Subcutaneous adipose tissue (tissue), 4 donors: ENCODE results near the gene TBPL2. TPM values are rescaled to one million over a fixed set of nuclear protein-coding genes. Genes with fewer than 3 reads are reported as not detected.

Source experiments
- total RNA-seq, 4 donors: library from RNA; depleted of rRNA; stranded (reverse); fragments of >200 nt; gene quantifications; one replicate each; pipeline ENCODE4 v1.1.0, GENCODE V29; 2016
- TF ChIP-seq, protein P1 (sequence below): fragments of 450-650 bp; IDR thresholded peaks from one replicate; pipeline ENCODE4 v1.5.1; 2016; ENCODE audit warnings: low read depth, mild to moderate bottlenecking, control low read depth, antibody characterized with exemption, moderate library complexity

TBPL2 gene
- total RNA-seq, 4 donors from 2014 or later, result not detected

DNA sequence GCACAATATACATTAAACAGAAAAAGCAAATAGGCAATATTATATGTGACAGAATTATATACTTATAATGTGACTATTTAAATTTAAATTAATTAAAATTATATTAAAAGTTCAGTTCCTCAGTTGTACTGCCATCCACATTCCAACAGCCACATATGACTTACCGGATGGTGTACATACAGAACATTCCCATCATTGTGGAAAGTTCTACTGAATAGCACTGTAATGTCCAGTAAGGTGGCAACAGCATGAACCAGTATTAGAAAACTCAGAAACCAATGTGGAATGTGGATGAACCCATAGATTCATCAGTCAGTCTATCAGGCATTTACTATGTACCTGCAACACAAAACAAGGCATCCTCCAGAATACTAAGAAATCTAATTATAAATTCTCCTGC is 41.2 kb downstream of the TBPL2 start:
- TF ChIP-seq, protein P1, sequence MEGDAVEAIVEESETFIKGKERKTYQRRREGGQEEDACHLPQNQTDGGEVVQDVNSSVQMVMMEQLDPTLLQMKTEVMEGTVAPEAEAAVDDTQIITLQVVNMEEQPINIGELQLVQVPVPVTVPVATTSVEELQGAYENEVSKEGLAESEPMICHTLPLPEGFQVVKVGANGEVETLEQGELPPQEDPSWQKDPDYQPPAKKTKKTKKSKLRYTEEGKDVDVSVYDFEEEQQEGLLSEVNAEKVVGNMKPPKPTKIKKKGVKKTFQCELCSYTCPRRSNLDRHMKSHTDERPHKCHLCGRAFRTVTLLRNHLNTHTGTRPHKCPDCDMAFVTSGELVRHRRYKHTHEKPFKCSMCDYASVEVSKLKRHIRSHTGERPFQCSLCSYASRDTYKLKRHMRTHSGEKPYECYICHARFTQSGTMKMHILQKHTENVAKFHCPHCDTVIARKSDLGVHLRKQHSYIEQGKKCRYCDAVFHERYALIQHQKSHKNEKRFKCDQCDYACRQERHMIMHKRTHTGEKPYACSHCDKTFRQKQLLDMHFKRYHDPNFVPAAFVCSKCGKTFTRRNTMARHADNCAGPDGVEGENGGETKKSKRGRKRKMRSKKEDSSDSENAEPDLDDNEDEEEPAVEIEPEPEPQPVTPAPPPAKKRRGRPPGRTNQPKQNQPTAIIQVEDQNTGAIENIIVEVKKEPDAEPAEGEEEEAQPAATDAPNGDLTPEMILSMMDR, result no peak

DNA sequence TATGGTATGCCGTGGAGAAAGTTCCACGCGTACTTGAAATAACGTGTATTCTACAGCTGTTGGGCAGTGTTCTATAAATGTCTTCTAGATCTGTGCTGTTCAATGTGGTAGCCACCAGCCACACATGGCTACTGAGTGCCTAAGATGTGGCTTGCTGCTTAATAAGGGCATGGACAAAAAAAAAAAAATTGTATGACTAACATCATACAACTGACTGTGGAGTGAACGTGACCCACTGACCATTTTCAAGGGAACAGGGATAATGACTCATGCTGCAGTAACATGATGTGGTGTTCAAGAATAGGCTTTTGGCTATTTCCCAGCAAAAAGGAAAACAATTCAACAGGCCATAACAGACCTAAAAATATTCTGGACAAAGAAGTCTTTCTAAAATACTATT is 41.7 kb downstream of the TBPL2 start:
- TF ChIP-seq, protein P1, result no peak

DNA sequence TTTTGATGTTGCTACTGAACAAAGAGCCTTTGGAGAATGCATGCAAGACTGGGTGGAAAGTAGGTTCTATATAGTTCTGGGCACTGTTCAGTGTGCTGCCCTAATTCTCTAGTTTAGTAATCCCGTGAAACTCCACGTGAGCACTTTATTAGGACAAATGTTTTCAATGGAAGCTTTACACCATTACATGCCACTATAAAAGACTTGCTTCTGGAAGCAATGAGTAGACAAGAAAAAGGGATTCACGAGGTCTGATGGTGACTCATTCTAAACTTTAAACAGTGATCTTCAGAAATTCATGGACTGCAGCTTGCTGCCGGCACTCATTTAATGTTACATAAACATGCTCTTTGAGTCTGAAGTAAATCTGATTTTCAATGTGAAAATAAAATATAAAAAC is 51.1 kb downstream of the TBPL2 start:
- TF ChIP-seq, protein P1, result no peak

DNA sequence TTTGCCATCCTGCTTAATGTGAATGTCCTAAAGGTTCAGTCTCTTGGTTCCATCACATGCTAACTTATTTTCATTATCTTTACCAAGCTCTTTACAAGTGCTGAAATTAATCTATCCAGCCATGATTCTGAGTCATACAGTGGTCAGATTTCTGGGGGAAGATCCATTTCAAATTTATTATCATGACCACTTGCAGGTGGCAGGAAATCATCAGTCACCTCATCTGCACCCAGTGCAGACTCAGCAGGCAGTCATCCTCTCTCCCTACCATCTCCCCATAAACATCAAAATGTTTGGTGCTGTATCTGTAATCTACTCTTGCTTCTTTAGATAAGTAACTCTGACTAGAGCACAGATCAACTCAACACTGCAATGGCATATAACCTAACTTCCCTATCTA is 52.3 kb downstream of the TBPL2 start:
- TF ChIP-seq, protein P1, result no peak

DNA sequence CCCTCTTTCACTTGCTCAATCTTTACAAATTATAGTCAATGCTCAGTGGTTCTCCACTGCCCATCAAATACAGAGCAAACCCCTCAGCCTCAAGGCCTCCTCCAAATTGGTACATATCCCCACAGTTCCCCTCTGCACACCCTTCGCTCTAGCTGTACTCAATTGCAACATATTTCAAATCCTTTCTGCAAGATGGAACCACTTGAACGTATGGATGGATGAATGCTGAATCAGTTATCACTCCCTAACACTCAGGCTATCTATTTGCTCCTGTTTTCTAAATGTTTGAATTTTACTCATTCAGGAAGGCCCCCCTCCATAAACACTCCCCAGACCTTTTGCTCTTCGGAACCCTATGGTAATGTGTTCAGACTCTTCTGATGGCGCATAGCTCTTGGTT is 53.3 kb downstream of the TBPL2 start:
- TF ChIP-seq, protein P1, result no peak

DNA sequence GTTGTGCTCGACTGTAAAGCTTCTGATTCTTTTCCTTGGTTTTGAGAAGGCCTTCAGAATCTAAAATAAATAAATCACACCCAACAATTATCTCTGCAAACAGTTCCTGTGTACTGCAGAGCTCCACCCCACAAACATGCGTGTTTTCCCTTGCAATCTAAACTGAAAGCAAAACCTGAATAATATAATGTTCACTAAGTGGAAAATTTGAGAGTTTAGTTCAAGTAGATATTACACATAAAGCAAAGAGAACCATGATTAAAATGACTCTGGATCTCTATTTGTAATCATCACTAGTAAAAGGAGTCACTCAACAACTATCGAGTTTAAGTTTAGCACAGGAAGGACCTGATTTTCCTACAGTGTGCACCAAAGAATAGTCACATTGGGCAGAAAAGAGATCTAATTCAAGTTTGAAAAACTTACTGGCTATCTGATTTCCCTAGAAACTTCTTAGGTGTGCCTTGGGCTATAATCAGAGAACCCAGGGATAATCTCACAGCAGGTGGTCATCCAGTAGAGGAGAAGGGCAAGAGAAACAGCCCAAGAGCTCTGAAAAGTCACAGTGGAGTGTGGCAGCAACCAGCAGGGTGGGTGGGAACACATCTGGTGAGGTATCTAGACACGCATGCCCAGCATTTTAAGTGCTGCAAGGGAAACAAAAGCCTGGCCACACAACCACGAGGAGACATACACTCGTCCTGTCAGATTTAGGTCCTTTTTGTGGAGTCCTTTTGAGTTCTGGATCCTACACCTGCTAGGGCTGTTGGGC is 54.2 kb downstream of the TBPL2 start:
- TF ChIP-seq, protein P1, result no peak

- TF ChIP-seq, protein P1, result no peak
These were observed 55.9 kb downstream of the TBPL2 start for GRCh38 chr14:55384536-55384935.
